T-helper 9 cell (primary cell): ENCODE data around the gene CREB5.

ENCODE experiments used
- DNase-seq: peaks from one replicate; pipeline ENCODE4 v3.0.0-alpha.2; 2020

The CREB5 gene

DNA sequence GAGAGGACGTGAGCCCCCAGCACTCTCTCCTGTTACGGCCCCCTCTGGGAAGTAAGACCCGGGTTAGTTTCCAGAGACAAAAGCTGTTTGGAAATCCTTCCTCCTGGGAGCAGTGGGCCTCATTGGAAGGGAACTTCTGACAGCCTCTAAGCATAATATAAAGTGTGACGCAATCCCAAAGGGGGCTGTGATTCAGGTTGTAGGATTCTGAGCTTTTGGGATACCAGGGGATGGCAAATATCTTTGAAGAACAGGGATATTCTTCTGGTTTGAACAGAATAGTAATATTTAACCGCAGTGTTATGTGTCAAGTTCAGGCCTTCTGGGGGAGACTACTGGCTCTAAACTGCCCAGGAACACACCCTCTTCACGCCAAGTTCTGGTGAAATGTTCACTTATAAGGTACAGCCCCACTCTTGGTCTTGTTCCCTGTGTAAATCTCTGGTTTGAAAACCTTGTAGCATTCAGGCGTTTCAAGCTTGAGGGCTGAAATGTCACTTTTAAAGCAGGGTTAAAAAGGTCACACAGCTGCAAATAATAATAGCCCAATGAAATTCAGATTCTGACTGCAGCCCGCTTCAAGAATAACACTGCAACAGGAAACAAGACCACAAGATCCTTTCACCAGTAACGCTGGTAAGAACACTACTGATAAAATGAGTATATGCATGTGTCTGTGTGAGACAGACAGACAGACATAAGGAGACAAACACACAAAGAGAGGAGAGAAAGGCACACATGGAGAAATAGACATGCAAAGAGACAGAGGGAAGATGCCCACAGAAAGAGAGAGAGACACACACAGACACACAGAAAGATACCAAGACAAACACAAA, 69.0 kb downstream of the CREB5 start:
- DNase-seq, result no peak

DNA sequence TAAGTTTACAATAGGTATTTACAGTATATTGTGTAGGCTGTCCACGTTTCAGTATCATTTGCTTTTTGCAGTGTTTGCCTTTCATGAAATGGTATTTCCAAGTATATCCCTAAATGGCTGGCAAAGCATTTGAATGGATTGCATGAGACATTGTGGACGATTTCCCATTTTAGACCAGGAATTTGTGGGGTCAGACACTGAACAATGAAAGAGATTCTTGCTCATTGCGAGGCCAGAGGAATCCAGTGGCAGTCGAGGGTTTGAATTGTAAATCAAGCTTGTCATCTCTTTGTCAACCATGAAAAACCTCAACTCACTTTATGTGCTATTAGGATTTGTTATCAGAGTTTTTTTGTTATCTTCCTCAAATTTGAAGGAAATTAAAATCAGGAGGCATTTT, 70.8 kb downstream of the CREB5 start:
- no peak for DNase-seq

DNA sequence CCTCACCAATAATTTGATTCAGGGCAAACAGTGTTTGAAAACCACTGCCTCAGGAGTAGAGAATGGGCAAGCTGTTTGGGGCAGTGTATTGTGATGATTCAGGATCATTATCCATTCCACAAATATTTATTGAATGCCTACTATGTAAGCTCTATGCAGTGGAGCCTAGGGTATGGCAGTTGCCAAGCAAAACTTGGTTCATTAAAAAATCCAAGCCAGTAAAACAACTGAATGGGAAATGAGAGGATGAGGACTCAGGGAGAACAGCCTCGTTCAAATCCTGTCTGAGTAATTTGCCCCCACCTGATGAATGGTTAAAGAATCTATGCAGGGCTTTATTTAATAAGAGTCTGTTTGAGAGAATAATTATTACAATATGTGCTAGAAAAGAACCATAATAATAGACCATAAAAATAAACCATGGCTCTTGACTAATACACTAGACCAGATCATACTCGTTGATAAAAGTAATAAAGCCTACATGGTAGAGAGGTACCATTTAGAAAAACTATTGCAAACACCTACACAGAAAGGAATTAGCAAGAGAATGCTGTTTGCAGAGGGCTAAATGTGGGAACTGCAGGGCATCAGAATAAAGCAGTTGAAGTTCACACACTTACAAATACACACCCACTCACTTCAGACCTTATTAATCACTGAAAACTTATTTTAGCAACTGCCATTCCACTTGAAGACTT, 71.7 kb downstream of the CREB5 start:
- no peak for DNase-seq

DNA sequence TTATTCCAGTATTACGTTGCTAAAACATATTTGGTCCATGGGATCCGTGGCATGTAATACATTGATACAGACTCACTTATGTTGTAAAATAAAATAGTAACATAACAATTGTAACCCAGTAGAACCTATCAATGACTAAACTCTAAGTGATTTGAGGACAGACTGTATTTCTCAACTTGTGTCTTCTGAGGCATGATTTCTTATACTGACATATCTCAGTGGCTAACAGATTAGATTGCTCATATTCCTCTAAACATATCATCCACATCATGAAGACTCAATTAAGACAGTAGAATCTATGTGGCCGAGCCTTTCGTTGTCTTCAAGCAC, 72.3 kb downstream of the CREB5 start:
- DNase-seq, result no peak

DNA sequence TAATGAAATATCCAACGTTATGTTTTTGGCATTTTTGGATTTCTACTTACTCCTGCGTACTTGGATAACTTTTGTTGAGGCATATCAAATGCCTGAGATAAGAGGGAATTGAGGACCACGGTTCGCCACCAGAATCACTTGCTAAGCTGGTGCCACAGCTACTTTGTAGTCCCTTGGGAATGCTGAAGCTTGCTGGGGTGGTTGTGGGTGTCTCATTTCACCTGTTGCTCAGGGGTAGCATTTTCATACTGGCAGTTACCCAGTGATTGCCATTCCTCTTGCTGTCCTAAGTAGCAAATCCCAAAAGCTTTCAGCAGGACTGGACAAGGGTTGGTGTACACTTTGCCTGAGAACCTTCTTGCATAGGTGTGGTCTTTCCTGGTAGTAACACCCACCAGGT, 75.2 kb downstream of the CREB5 start:
- DNase-seq, result no peak

DNA sequence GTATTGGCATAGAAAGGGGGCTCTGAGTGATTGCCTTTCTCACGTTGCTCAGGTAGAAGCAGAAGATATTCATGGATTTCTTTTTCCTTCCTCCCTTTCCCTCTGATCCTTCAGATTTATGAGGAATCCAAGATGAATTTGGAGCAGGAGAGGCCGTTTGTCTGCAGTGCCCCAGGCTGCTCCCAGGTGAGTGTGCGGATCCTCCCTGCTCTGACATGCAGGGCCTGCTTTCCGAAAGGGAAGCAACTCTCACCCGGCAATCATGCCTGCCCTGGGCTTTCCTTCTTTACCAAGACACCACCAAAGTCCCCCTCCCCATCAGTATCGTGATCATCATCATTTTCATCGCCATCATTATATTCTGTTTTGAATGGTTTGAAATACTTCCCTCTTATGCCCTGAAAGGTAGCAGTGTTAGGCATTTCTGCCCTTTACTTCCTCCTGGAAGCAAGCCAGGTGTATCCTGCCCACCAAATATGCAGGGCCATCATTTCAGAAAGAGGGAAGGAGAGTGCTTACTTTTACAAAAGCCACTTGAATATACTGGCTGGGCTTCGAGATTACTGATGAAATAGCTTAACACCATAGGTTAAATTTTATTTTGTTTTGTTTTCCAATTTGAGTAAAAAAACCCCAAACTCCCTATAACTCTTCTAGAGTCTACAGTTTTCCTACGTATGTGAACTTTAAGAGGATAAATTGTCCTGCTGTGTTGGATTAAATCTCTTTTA, 75.9 kb downstream of the CREB5 start:
- no peak for DNase-seq

DNA sequence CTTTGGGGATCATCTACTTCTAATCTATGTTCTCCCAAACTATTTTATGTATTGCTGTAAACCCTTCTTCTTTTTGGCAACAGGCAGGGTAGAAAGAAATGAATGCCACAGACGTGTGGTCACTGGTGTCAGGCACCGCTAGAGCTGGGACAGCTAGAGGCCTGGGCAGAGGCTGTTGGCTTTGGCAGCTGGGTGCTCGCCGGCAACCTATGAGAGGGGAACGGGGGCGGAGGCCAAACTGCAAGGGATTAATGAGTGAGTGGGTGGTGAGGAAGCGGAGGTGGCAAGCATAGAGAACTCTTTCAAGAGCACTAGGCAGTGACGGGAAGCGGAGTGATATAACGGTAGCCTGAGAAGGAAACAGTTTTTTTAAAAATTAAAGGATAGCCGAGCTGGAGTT, 78.5 kb downstream of the CREB5 start:
- no peak for DNase-seq

DNA sequence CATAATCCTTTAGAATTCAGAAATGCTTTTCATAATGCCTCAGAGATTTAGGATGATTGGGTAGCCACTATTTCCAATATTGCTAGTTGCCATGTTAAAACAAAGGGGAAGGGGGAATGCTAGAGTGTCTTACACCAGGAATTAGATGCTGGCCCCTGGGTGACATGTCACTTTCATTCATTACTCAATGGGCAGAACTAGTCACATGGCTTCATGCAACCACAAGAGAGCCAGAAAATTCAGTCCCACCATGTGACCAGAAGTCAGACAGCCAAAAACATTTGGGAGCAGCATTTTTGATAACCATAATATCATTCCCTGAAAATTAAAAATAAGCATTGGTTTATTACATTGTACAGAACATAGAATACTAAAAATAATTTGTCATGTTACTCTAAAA, 81.2 kb downstream of the CREB5 start:
- no peak for DNase-seq

DNA sequence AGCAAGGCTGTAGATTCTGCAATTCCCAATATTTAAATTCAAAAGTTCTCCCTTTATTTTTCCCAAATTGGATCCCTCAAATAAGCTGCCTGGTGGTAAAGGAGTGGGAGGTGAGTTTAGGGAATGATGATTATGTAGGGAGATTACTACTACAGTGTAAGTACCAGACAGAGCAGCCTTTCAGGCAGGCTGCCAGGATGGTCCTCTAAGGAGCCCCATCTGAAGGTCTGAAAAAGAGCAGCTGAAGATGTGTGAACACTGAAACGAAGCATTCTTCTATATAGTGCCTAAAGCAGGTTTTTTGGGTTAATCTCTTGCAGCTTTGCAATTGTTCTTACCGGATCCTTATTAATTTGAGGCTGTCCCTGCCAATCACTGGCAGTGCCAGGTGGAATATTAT, 84.7 kb downstream of the CREB5 start:
- DNase-seq, result no peak

DNA sequence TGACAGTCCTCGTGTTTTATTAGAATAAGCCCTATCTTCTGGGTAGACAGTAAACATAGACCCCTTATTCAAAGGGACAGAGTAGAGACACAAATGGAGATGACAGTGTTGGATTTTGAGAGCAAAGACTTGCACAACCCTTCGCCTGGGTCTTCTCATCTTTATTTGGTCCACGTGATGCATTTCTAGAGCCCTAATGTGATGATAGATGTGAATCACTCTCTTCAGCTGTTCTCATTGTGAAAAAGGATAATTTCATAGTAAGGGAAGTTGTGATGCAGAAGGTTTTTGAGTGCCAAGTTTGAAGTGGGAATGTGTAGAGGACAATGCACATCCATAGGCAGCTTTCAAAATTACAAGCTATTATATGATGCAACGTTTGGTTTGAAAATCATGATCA, 86.3 kb downstream of the CREB5 start:
- no peak for DNase-seq

DNA sequence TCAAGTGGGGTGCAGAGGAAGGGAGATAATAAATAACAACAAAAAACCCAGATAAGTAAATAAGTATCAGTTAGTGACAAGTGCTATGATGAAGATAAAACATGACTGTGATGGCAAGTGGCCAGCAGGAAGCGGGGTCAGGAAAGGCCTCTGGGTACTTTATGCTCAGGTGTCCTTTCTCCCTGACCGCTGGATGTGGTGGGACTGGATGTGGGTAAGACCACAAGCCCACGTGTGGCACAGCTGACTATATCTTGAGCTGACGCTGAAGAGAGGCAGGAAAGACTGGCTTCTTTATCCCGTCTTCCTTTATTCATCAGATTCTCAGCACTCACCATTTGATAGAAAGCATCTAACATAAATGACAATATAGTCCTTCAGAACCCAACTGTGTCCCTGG, 87.8 kb downstream of the CREB5 start:
- no peak for DNase-seq

DNA sequence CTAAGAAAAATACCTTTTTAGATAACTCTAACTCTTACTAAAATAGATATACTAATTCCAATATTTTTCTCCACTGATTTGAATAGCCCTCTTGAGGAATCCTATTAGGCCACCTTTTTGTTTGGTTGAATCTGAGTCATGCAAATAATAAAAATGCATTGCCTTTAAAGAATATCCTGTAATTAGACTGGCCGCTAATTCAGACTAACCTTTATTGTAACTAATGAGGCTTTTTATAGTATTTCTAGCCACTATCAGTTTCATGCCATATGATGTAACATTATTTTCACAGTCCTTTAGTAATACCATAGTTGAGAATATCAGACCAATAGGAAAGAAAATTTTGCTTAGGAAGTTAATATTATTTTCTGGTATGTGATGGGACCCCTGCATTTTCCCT, 90.1 kb downstream of the CREB5 start:
- DNase-seq, result no peak

DNA sequence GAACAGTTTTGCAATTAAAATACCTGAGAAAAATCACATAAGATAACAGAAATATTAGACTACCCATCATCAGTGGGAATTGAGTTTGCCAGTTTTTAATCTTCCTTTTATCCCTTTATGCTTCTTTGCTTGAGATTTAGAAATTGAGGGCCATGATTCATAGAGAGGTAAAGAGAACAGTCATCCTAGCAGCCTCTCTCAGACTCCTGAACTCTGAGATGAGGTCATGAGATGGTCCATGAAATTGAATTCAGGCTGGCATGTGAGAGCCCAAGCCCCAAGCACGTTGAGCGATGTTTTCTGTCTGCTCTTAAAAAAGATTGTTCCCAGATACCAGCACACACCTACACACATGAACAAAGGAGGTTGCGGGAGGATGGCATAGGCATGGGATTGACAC, 91.1 kb downstream of the CREB5 start:
- DNase-seq, result no peak

DNA sequence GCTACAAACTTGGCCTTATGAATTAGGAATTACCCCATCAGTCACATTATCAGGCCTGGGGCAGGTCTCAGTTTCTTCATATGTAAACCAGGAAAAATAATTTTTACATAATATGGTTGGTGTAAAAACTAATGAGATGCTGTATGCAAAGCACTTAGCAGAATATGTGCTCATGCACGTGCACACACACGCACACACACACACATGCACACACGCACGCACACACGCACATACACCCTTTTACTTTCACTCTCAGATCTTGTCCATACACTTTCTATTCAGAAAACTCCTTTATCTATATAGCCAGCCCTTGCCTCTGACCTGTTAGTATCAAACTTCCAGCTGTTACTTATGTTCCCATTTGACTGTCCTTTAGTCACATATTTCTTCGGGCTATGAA, 92.7 kb downstream of the CREB5 start:
- DNase-seq, result no peak

DNA sequence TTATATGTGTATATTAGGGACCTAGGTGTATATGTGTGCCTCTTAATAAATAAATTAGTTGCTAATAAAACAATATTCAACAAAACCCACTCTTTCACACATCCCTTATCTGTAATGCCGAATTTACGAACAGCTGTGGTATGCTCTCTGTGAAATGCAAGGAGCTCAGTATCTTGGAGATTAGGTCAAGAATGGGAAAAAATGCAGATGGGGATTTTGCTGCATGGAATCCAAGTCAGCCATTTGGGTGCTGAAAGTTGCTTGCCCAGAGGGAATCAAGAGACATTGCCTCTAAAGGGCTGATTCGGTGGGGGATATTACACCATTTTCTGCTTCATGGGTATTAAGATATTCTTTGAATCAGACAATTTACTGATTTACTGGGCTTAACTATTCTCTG, 93.5 kb downstream of the CREB5 start:
- DNase-seq, result no peak

DNA sequence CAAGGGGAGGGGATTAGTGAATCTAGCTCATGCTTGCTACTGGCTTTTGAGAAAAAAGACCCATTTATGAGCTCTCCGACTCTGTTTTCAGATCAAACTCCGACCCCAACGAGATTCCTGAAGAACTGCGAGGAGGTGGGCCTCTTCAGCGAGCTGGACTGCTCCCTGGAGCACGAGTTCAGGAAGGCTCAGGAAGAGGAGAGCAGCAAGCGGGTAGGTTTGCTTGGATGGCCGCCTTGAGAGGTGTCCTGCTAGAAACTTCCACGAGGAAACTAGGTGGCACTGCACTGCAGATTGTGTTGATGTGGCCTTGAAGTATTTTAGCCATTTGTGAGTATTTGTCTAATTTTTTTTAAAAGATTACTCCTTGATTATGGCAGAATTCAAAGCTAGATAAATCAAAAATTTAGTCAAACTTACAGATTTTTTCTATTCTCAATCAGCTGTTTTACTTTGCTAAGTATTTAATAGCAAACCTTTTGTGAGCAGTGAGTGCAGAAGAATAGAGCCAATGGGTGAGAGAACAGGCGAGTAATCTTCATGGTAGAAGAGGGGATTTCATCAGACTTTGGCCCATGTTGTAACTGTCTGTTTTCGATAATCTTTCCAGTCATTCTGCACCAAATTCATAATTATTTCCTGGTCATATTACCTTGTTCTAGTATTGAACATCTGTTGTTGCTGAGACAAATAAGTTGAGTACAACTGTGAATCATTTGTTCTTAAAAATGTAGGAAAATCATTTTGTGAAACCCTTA, 95.4 kb downstream of the CREB5 start:
- DNase-seq, result no peak

DNA sequence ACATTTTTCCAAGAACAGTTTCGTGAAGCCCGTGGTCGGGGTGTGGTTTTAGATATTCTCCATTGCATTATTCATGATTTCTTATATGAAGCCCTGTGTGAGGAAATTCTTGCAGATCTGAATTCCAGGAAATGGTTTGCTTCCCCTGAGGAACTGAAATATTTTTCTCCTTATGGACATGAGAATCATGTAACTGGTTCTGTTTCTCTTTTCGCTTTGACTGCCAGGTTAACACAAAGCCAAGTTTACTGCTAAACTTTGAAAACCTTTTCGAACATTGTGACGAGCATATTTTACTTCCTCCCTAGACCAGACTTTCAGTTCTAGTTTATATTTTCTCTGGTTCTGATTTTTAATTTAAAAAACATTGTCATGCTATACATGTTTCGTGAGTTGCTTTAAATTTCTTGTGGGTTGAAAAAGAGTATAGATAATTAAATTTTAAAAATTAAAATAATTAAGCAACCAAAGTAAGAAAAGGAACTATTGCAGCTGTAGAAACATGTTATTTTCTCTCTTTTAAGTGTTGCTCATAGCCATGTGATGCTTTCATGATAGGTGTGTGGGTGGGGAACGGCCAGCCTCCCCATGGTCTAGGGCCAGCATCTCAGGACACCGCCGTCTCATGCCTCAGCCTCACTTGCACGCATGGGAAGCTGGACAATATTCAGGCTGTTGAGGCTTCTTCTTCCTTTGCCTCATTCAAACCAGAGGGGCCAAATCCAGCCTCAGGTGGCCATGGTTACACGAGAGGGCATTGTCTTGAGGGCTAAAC, 97.1 kb downstream of the CREB5 start:
- no peak for DNase-seq

DNA sequence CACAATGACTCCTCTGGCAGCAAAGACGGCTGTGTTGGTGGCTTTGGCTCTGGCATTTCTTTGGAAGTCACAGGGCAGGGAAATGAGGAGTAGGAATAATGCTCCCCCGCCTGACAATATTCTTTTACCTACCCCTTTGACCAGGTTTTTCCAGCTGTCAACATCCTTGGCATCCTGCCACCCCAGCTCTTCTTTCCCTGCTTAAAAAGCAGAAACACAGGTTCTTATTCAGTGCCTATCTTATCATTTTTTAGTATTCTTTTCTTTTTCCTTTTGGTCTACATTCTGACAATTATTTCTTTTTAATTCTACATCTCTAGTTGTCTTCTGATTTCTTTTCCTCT, 97.7 kb downstream of the CREB5 start:
- no peak for DNase-seq

DNA sequence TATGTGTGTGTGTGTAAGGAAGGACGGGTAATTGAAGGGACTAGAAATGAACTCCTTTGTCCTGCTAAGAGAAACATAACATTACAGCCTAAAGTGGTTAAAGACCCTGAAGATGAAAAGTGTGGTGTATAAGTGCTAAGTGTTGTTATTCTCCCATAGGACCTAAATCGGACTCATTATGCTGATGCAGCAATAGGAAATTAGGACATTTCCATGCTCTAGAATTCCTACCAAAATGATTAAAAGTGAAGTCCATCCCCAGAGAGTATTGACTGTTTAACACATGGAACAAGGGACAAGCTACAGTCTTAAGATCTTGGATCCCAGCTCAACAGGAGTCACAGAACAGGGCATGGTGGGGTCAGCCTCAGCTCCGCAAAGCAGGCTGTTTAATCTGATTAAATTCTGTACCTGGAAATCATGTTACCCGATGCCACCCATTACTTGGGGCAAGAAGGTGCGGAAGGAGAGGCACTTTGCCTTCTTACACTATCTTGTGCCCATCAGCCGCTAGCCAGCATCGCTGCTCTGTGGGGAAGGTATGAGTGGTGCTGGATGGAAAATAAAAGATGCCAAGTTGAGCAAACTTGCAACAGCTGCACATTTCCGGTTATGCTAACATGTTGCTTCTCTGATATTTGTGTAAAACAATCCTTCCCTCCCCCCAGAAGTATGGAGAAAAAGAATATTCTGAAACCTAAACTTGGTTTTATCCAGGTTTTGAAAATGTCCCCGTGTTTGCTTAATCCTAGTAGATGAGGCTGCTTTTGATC, 100.5 kb downstream of the CREB5 start:
- DNase-seq, result no peak

DNA sequence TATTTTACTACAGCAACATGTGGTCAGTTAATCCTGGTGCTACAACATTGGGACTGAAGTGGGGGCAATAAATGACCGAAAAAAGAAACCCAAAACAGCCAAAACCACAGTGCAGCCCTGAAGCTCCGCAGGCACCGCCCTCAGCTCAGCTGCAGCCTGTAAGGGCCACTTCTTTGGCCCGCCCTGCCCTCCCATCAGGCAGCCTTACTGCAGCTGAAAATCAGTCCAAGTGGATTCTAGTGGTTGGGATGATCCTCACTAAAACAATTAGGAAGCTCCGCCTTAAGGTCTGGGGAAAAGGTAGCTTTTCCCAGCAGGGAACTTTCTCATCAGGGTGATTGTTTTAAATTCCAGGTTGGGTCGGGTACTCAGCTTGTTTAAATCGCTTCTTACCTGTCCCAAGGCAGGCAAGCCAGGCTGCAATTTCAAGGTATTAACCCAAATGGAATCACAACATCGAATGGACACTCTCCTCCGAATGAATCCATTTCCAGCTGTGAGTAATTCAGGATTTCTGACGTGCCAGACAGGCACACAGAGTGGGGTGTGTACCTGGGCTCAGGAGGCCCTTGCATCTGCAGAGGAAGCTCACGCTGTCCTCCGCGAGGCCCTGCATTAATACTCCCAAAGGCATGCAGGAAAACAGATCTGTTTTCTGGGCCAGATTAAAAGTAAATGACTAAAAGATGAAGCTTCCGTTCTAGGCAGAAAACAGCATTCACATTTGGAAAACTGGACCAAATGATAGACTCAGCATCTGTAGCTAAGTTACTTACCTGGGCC, 104.3 kb downstream of the CREB5 start:
- no peak for DNase-seq

DNA sequence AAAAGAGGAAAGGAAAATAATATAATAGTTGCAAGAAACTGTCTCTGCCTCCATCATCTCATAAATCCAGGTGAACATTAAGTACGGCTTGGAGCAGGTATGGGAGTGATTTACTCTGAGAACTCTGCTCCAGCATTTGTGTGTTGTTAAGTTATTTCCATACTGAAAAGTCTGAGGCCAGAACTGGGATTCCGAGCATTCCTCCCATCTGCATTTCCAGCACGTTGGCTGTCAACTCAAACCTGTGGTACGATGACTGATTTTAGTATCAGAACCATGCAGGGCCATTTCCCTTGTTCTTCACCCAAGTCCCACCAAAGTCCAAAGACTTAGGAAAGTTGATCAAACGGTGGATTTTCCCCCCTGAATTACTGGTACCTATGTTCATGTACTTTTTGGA, 104.9 kb downstream of the CREB5 start:
- no peak for DNase-seq
